ENCODE data around the gene CAPN9.

Gene CAPN9

DNA sequence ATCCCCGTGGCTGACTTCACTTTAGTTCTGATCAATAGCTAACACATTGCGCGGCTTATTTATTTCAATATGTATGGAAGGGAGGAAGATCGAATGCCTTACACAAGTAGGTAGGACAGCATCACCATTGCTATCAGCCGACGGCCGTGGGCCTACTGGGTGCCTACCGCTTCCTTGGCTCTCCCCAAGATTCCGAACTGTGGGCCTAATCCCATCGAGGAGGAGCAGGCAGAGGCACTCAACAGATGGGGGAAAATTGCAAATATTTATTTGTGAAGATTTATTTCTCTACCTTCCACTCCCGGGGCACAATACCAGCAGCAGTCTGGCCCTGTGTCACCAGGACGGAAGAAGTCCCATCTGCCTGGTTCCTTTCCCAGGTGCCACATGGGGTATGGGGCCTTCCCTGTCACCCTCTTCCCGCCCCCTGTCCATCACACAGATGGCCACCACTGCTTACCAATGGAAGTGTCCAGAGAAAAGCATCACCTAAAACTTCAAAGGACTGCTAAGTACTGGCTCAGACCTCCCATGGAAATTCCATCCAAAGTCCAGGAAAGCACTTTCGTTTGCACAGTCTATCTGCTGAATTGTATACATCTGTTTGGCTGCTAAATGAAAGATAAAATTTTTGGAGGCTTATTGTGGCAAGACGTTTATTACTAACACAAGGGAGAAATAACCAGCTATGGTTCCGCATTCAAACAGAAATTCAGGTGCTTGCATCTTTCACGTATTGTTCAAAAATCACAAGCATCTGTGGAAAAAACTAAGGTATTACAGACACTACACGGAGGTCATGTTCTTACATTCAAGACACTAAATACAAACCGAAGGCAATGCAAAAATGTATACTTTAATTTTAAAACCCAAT is 45.1 kb upstream of the CAPN9 start:
- Histone ChIP-seq H3K27me3 (peaks cover 4% of the 10 kb centered on the region), H3K4me3 (ENCODE audit: low read depth in 1 of 2, low read length in 1 of 2) (no peak overlapping the region), H3K27ac (no peak overlapping the region), H3K9me3 (no peaks in the 10 kb centered on the region), H3K4me1 (ENCODE audit: control insufficient read depth in 1 of 2, insufficient read depth in 1 of 2, low read depth in 1 of 2, low read length in 1 of 2) (no peaks in the 10 kb centered on the region), H3K36me3 (no peaks in the 10 kb centered on the region)
- TF ChIP-seq, protein P1, sequence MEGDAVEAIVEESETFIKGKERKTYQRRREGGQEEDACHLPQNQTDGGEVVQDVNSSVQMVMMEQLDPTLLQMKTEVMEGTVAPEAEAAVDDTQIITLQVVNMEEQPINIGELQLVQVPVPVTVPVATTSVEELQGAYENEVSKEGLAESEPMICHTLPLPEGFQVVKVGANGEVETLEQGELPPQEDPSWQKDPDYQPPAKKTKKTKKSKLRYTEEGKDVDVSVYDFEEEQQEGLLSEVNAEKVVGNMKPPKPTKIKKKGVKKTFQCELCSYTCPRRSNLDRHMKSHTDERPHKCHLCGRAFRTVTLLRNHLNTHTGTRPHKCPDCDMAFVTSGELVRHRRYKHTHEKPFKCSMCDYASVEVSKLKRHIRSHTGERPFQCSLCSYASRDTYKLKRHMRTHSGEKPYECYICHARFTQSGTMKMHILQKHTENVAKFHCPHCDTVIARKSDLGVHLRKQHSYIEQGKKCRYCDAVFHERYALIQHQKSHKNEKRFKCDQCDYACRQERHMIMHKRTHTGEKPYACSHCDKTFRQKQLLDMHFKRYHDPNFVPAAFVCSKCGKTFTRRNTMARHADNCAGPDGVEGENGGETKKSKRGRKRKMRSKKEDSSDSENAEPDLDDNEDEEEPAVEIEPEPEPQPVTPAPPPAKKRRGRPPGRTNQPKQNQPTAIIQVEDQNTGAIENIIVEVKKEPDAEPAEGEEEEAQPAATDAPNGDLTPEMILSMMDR (IDR thresholded peaks at IDR 0.05) = no peak

DNA sequence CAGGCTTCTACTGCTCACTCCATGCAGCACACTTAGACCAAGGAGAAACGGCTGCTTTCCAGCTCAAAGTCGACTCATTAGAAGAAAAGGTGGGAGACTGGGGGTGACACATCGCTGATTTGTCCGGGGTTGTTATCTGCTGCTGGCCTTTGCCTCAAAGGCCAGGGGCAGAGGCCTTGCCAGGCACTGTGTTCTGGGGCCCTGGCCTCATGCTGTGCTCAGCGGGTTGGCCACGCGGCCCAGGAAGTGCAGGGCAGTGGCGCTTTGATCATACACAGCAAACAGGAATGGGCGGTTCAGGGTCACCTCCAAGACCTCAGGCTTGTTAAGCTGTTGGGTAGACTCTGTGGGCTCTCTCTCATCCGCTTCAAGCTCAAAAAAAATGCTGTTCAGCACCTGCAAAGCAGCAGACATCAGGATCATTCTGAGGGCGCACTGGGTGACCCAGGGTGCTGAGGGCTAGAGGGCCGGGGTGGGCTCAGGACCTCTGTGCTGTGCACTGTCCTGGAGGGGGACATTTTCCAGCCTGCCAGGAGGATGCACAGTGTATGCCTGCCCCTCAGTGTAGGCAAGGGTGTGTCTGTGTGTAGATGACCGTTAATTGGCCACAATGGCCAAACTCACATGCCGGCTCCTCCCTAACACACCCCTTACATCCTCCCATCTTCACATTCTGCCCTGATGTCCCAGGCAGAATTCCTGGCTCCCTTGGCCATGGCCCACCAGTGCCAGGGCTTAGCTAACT is 44.1 kb upstream of the CAPN9 start:
- no peak overlapping the region for H3K27ac ChIP-seq
- peaks cover 14% of the 10 kb centered on the region for H3K27me3 ChIP-seq
- TF ChIP-seq, protein P1 (IDR thresholded peaks at IDR 0.05) = no peak
- H3K36me3 ChIP-seq = no peaks in the 10 kb centered on the region
- H3K4me3 ChIP-seq (ENCODE audit: low read depth in 1 of 2, low read length in 1 of 2) = no peak overlapping the region
- H3K9me3 ChIP-seq = no peaks in the 10 kb centered on the region
- no peaks in the 10 kb centered on the region for H3K4me1 ChIP-seq (ENCODE audit: control insufficient read depth in 1 of 2, insufficient read depth in 1 of 2, low read depth in 1 of 2, low read length in 1 of 2)

DNA sequence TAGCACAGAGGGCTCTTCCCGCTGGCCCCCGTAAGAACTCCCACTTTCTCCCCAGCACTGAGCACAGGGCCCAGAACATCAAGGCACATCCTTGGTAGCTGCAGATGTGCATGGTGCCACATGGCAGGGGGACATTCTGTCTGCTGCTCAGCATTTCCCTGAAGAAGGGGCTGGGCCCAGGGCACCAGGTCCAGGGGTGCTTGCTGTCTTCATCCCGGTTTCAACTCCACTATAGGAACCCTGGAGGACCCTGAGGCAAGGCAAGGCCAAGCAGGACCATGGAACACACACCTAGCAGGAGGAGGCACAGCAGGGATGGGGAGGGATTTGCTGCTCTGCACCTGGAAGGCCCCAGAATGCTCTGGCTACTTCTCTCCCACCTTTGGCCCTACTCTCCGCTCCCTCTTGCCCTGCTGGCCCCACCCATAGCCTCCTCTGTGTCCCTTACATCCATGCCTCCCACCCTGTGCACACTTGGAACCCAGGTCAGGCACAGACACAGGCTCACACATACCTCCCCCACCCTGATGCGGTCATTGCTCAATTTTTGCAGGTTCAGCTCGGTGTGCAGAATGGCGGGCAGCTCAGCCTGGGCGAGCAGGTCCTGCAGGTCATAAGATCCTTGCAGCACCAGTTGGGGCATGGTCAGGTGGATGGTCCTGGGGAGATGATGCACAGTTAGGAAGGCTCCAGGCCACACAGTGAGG is 43.4 kb upstream of the CAPN9 start:
- no peak overlapping the region for H3K4me3 ChIP-seq (ENCODE audit: low read depth in 1 of 2, low read length in 1 of 2)
- H3K27me3 ChIP-seq = peaks cover 17% of the 10 kb centered on the region
- H3K27ac ChIP-seq = no peak overlapping the region

DNA sequence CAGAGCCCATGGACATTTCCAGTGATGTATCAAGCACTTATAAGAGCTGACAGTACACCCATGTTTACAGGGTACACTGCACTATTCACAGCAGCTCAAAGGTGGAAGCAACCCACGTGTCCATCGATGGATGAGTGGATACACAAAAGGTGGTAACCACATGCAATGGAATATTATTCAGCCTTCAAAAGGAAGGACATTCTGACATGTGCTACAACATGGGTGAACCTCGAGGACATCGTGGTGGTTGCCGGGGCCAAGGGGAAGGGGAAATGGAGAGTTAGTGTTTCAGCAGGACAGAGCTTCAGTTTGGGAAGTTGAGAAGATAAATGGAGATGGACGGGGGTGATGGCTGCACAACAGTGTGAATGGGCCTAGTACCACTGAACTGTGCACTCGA is 42.4 kb upstream of the CAPN9 start:
- peaks cover 17% of the 10 kb centered on the region for H3K27me3 ChIP-seq
- no peak overlapping the region for H3K27ac ChIP-seq
- H3K9me3 ChIP-seq = no peaks in the 10 kb centered on the region
- no peak overlapping the region for H3K4me3 ChIP-seq (ENCODE audit: low read depth in 1 of 2, low read length in 1 of 2)
- H3K36me3 ChIP-seq = no peaks in the 10 kb centered on the region
- H3K4me1 ChIP-seq (ENCODE audit: control insufficient read depth in 1 of 2, insufficient read depth in 1 of 2, low read depth in 1 of 2, low read length in 1 of 2) = no peaks in the 10 kb centered on the region
- TF ChIP-seq, protein P1 (IDR thresholded peaks at IDR 0.05) = no peak

More for the DNA sequence above, 43.4 kb upstream of the CAPN9 start:
- no peaks in the 10 kb centered on the region for H3K9me3 ChIP-seq
- H3K36me3 ChIP-seq = no peaks in the 10 kb centered on the region
- TF ChIP-seq, protein P1 (IDR thresholded peaks at IDR 0.05) = no peak
- no peaks in the 10 kb centered on the region for H3K4me1 ChIP-seq (ENCODE audit: control insufficient read depth in 1 of 2, insufficient read depth in 1 of 2, low read depth in 1 of 2, low read length in 1 of 2)

DNA sequence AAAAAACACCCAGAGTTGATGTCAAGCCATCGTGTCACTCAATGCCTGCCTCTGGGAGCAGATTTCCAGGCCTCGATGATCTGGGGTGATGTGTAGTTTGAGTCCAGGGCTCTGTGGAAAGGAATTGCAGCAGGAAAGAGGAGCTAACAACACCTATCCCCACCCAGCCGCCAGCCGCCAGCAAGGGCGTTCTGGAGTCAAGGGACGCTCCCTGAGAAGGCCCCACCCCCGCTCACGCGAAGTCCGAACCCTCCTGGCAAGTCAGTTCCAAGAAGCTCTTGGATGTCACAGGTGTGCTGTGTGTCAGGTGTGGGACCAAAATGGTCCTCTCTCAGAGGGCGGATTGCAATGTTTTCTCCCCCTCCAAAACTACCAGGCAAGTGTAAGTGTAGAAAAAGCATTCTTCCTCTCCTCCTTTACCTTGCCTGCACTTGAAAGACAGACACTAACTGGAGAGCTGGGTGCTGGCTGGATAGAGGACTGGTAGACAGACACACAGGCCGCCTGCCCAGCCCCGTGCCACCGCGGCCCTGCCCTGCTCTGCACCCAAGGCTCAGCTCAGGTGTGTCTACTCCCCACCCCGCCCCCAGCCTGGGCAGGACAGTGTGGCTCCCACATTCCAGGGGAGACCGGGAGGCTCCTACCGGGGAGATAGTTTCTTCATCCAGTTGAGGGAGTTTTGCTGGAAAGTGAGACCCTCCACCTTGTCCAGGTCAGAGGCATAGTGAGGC is 41.7 kb upstream of the CAPN9 start:
- TF ChIP-seq, protein P1 (IDR thresholded peaks at IDR 0.05) = no peak
- no peaks in the 10 kb centered on the region for H3K36me3 ChIP-seq
- peaks cover 17% of the 10 kb centered on the region for H3K27me3 ChIP-seq
- H3K9me3 ChIP-seq = no peaks in the 10 kb centered on the region
- H3K27ac ChIP-seq = no peak overlapping the region
- no peak overlapping the region for H3K4me3 ChIP-seq (ENCODE audit: low read depth in 1 of 2, low read length in 1 of 2)
- H3K4me1 ChIP-seq (ENCODE audit: control insufficient read depth in 1 of 2, insufficient read depth in 1 of 2, low read depth in 1 of 2, low read length in 1 of 2) = no peaks in the 10 kb centered on the region

Data from neutrophil (primary cell).